Gastrocnemius medialis (tissue), 4 donors: ENCODE measurements around the gene PANK4. TPM values are rescaled to one million over a fixed set of nuclear protein-coding genes. Genes with fewer than 3 reads are reported as not detected.

ENCODE experiments used
- ATAC-seq, 2 donors: fragments of 150-250 bp; one replicate each; pipeline ENCODE4 v1.9.1; 2016
- DNase-seq, 2 donors: peaks; one replicate each; pipeline ENCODE4 v3.0.0-alpha.2; 2019
- H3K27ac ChIP-seq, 4 donors: fragments of 200-600 bp; sonication (generic); 1 replicate in 1 of 4; 2 replicates in 3 of 4; pipeline ENCODE4 v1.5.1; 2016 to 2018; ENCODE audit warnings: mild to moderate bottlenecking in 2 of 4, moderate library complexity in 1 of 4
- H3K27me3 ChIP-seq, 3 donors: fragments of 200-600 bp; sonication (generic) in 2 of 3; 1 replicate in 1 of 3; 2 replicates in 2 of 3; pipeline versions ENCODE4 v1.5.1 to v1.6.0; 2016 to 2019; ENCODE audit warnings: mild to moderate bottlenecking in 1 of 3, moderate library complexity in 1 of 3
- H3K36me3 ChIP-seq, 2 donors: fragments of 200-600 bp; sonication (generic) in 1 of 2; one replicate each; pipeline ENCODE4 v1.5.1; 2017 to 2018
- H3K4me1 ChIP-seq, 2 donors: fragments of 200-600 bp; sonication (generic) in 1 of 2; one replicate each; pipeline ENCODE4 v1.5.1; 2016 to 2017; ENCODE audit warnings: mild to moderate bottlenecking in 2 of 2
- H3K4me3 ChIP-seq, 4 donors: fragments of 200-600 bp; sonication (generic) in 3 of 4; 1 replicate in 1 of 4; 2 replicates in 3 of 4; pipeline ENCODE4 v1.5.1; 2016 to 2019; ENCODE audit warnings: mild to moderate bottlenecking in 2 of 4
- H3K9me3 ChIP-seq, 3 donors: fragments of 200-600 bp; sonication (generic) in 2 of 3; 1 replicate in 1 of 3; 2 replicates in 2 of 3; pipeline ENCODE4 v1.5.1; 2016 to 2019
- CTCF ChIP-seq, 5 experiments: fragments of 450-650 bp in 3 of 5; fragments of 200-600 bp in 2 of 5; sonication (generic) in 2 of 5; IDR thresholded peaks in 4 of 5; conservative IDR thresholded peaks in 1 of 5; 1 replicate in 4 of 5; 2 replicates in 1 of 5; pipeline ENCODE4 v1.5.1; 2016 to 2019; ENCODE audit warnings: antibody characterized with exemption in 5 of 5, mild to moderate bottlenecking in 3 of 5, moderate library complexity in 3 of 5
- POLR2A ChIP-seq, 2 donors: fragments of 450-650 bp; IDR thresholded peaks; one replicate each; pipeline ENCODE4 v1.6.1; 2017; ENCODE audit warnings: antibody characterized with exemption in 2 of 2, mild to moderate bottlenecking in 2 of 2, moderate library complexity in 2 of 2
- in situ Hi-C, 4 donors: fragments of 200-750 bp; cut with MboI; loops; one replicate each; pipeline versions ENCODE4 v1.15.0 to v1.8.0; 2017; ENCODE audit warnings: low sequenced_read_pairs in 4 of 4
- intact Hi-C: fragments of 100-400 bp; cut with DNase I; formaldehyde crosslinking; loops from one replicate; pipeline ENCODE4 v1.15.1; 2023; ENCODE audit warnings: low total_unique reads
- total RNA-seq, 4 donors: library from RNA; depleted of rRNA; stranded (reverse); fragments of >200 nt; gene quantifications; one replicate each; pipeline versions ENCODE4 v1.1.0 to v1.2.3, GENCODE V29; 2016

PANK4 gene
- total RNA-seq, 4 donors from 2014 or later: 27.5 to 54.2 (median 38.5) TPM

DNA sequence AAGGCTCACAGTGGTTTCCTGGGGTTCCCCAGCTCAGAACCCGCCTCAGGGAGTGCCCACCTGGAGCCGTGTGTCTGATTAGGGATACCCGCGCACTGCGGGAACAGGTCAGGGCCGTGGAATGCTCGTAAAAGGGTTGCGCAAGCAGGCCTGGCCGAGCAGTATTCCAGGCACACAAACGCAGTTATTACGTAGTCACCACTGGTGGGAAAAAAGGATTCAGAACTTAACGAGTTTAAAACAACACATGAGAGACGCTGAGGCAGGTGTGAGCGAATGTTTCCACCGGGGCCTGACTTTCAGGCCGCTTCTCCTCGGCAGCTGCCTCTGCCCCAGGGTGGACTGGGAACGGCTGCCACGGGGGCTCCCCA lies 32.1 kb downstream of the PANK4 start:
- no peak overlapping the region for H3K27ac ChIP-seq

DNA sequence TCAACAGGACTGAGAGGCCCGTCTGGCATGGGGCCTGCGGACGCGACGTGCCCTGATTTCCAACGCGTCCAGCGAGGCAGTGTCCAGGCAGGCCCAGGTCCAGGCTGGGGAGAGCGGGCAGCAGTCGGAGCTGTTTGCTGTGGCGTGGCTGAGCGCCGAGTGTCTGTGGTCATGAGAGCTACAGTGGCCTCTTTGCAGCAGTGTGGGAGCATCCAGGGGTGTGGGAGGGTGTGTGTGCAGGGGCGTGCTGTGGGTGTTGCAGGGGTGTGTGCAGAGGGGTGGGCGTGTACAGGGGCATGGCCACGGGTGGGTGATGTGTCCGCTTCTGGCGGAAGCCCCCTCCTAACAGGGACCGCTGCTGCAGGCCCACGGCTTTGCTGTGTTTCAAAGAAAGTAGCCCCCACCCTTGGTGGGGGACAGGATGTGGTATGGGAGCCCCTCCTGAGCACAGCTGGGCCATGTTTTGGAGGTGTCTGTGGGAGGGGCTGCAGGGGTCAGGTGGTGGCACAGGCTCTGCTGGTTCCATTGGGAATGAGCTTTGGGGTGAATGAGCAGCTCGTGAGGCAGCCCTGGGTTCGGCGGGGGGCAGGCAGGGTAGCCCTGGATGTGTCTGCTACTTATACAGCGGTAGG lies 32.6 kb downstream of the PANK4 start:
- Histone ChIP-seq H3K36me3 (no peaks in the 10 kb centered on the region), H3K27me3 (peaks cover 11 to 31% (median 18%) of the 10 kb centered on the region in 3 donors), H3K9me3 (no peaks in the 10 kb centered on the region), H3K27ac (no peak overlapping the region), H3K4me1 (peaks cover 0 to 19% of the 10 kb centered on the region in 2 donors), H3K4me3 (no peak overlapping the region)
- TF ChIP-seq CTCF (IDR thresholded peaks at IDR 0.05 in 4 of 5, conservative IDR thresholded peaks at IDR 0.05 in 1 of 5) (no peak), POLR2A (IDR thresholded peaks at IDR 0.05) (no peak)
- no peak for DNase-seq
- intact Hi-C loops (no loop called here), in situ Hi-C loops (no loop called here)
- no peak for ATAC-seq

More for the DNA sequence above, 32.1 kb downstream of the PANK4 start:
- H3K27me3 ChIP-seq: peaks cover 16 to 36% (median 18%) of the 10 kb centered on the region in 3 donors
- ATAC-seq: peak in 1 of 2 donors; percentile 40
- H3K9me3 ChIP-seq: no peaks in the 10 kb centered on the region
- TF ChIP-seq CTCF (IDR thresholded peaks at IDR 0.05 in 4 of 5, conservative IDR thresholded peaks at IDR 0.05 in 1 of 5): no peak
- no peak for TF ChIP-seq POLR2A (IDR thresholded peaks at IDR 0.05)
- H3K4me1 ChIP-seq: peaks cover 0 to 19% of the 10 kb centered on the region in 2 donors
- in situ Hi-C loops: no loop called here
- no peaks in the 10 kb centered on the region for H3K36me3 ChIP-seq
- DNase-seq: no peak
- H3K4me3 ChIP-seq: no peak overlapping the region
- intact Hi-C loops: no loop called here

GRCh38 chr1:2493218-2493617 lies 33.2 kb downstream of the PANK4 start:
- in situ Hi-C loops (no loop called here), intact Hi-C loops (no loop called here)
- Histone ChIP-seq H3K4me3 (no peak overlapping the region), H3K36me3 (no peaks in the 10 kb centered on the region), H3K9me3 (no peaks in the 10 kb centered on the region), H3K4me1 (peaks cover 0 to 19% of the 10 kb centered on the region in 2 donors), H3K27me3 (peaks cover 9 to 25% (median 18%) of the 10 kb centered on the region in 3 donors), H3K27ac (no peak overlapping the region)
- DNase-seq (no peak), ATAC-seq (no peak)
- TF ChIP-seq POLR2A (IDR thresholded peaks at IDR 0.05) (no peak), CTCF (IDR thresholded peaks at IDR 0.05 in 4 of 5, conservative IDR thresholded peaks at IDR 0.05 in 1 of 5) (no peak)

DNA sequence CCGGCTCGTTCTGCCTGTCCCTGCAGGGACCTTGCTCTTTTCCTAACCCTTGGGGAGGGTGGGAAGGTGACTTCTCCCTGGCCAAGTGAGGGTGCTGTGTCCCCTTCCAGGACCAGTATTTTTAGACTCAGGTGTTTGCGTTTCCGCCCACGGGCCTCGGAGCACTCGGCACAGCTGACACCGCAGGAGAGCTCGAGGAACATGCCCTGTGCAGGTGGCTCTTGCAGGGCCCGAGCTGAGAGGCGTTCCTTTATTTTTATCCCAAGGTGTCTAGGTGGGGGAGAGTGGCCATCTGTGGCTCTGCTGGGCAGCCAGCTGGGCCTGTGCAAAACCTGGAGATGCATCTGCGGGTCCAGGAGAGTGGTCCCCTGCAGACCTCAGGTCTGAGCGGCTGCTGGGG lies 34.3 kb downstream of the PANK4 start:
- ATAC-seq (no peak), DNase-seq (no peak)
- Histone ChIP-seq H3K27ac (no peak overlapping the region), H3K4me3 (no peak overlapping the region), H3K27me3 (peaks cover 3 to 14% (median 11%) of the 10 kb centered on the region in 3 donors), H3K36me3 (no peaks in the 10 kb centered on the region), H3K4me1 (peaks cover 0 to 19% of the 10 kb centered on the region in 2 donors), H3K9me3 (no peaks in the 10 kb centered on the region)
- TF ChIP-seq CTCF (IDR thresholded peaks at IDR 0.05 in 4 of 5, conservative IDR thresholded peaks at IDR 0.05 in 1 of 5) (no peak), POLR2A (IDR thresholded peaks at IDR 0.05) (no peak)
- intact Hi-C loops (no loop called here), in situ Hi-C loops (no loop called here)

GRCh38 chr1:2489615-2490014 lies 36.8 kb downstream of the PANK4 start:
- ATAC-seq: no peak
- in situ Hi-C loops (no loop called here), intact Hi-C loops (no loop called here)
- H3K27me3 ChIP-seq: peaks cover 3 to 8% (median 8%) of the 10 kb centered on the region in 3 donors
- no peak overlapping the region for H3K4me3 ChIP-seq
- H3K36me3 ChIP-seq: no peaks in the 10 kb centered on the region
- H3K27ac ChIP-seq: no peak overlapping the region
- no peak for DNase-seq
- no peaks in the 10 kb centered on the region for H3K9me3 ChIP-seq
- H3K4me1 ChIP-seq: peaks cover 0 to 12% of the 10 kb centered on the region in 2 donors
- no peak for TF ChIP-seq POLR2A (IDR thresholded peaks at IDR 0.05)
- no peak for TF ChIP-seq CTCF (IDR thresholded peaks at IDR 0.05 in 4 of 5, conservative IDR thresholded peaks at IDR 0.05 in 1 of 5)
